Naive B cell (primary cell): ENCODE results near the gene PCDHGB1. TPM values are rescaled to one million over a fixed set of nuclear protein-coding genes. Genes with fewer than 3 reads are reported as not detected.
"Not testable (repeated sequence)": the region's sequence is repeated elsewhere in the genome, so short reads cannot be mapped to it uniquely, and the experiment has no call there.

Source experiments
- ATAC-seq, 2 donors: fragments of 150-1000 bp; cut with Tn5 transposase; 2 replicates each; pipeline ENCODE4 v1.10.0; 2021; ENCODE audit warnings: low read depth in 2 of 2, mild to moderate bottlenecking in 2 of 2, moderate library complexity in 2 of 2
- DNase-seq: peaks from one replicate; pipeline ENCODE4 v3.0.0; 2022
- H3K27ac Mint-ChIP-seq, 6 donors: one replicate each; pipeline ENCODE4 v1.8.0; 2020 to 2022; ENCODE audit warnings: mild to moderate bottlenecking in 6 of 6, mixed read lengths in 6 of 6, moderate library complexity in 5 of 6, inconsistent platforms in 2 of 6
- H3K27me3 Mint-ChIP-seq, 3 donors: one replicate each; pipeline ENCODE4 v1.8.0; 2021 to 2022; ENCODE audit warnings: mixed read lengths in 3 of 3, mild to moderate bottlenecking in 1 of 3
- H3K36me3 Mint-ChIP-seq, 2 donors: one replicate each; pipeline ENCODE4 v1.8.0; 2020 to 2022; ENCODE audit warnings: mixed read lengths in 2 of 2, inconsistent platforms in 1 of 2, mild to moderate bottlenecking in 1 of 2
- H3K4me1 Mint-ChIP-seq, 3 donors: one replicate each; pipeline ENCODE4 v1.8.0; 2020 to 2022; ENCODE audit warnings: mixed read lengths in 3 of 3, inconsistent platforms in 1 of 3, mild to moderate bottlenecking in 1 of 3, moderate library complexity in 1 of 3
- H3K4me3 Mint-ChIP-seq, 8 donors: one replicate each; pipeline ENCODE4 v1.8.0; 2020 to 2022; ENCODE audit warnings: mild to moderate bottlenecking in 8 of 8, mixed read lengths in 8 of 8, moderate library complexity in 8 of 8, inconsistent platforms in 2 of 8
- H3K9me3 Mint-ChIP-seq, 7 donors: one replicate each; pipeline ENCODE4 v1.8.0; 2020 to 2022; ENCODE audit warnings: mixed read lengths in 7 of 7, mild to moderate bottlenecking in 5 of 7, inconsistent platforms in 2 of 7, moderate library complexity in 1 of 7
- polyA plus RNA-seq, 6 donors: library from polyadenylated mRNA; unstranded; fragments of 300-500 nt; fragmentation: Illumina TruSeq; gene quantifications; one replicate each; pipeline ENCODE4 v1.2.3, GENCODE V29; 2021; ENCODE audit warnings: low read depth in 6 of 6

Gene PCDHGB1
- polyA plus RNA-seq, 6 donors from 2014 or later = not detected

DNA sequence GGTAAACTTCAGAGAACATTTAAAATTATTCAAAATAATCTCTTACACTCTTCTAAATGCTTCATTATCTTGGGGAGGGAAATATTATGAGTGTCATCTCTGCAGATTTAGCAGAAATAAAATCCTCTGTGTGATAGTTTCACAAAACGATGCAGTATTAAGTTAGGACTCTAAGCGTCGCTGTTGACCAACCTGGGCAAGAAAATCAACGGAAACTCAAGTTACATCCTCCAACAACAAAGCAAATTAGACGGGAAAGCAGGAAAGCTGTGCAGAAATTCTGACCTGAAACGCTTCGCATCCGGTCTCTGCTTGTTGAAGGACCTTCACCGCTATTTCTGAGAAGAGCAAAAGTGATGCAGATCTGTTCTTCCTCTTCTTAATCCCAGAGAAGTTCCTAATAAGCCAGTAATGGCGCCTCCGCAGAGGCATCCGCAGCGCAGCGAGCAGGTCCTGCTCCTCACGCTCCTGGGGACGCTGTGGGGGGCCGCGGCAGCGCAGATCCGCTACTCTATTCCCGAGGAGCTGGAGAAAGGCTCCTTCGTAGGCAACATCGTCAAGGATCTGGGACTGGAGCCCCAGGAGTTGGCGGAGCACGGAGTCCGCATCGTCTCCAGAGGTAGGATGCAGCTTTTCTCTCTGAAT lies 23.9 kb downstream of the PCDHGB1 start, which contains the start of gene PCDHGA6:
Gene PCDHGA6 (plus strand): TSS at position 219 of the 645 bp plus-strand sequence. CDS start 193 bp downstream, at position 412.
- Mint-ChIP-seq H3K4me1 (peaks cover 4 to 6% (median 6%) of the 10 kb centered on the region in 3 donors), H3K27me3 (peaks cover 44 to 66% (median 44%) of the 10 kb centered on the region in 3 donors), H3K27ac (peak within 1 kb of the TSS in 1 of 6 donors; percentile 30), H3K36me3 (peaks cover 8 to 30% of the 10 kb centered on the region in 2 donors), H3K9me3 (peaks cover 8 to 67% (median 45%) of the 10 kb centered on the region in 7 donors), H3K4me3 (peak within 1 kb of the TSS in 5 of 8 donors; percentile 5 to 57 (median 29))
- no peak for DNase-seq
- no peak for ATAC-seq

DNA sequence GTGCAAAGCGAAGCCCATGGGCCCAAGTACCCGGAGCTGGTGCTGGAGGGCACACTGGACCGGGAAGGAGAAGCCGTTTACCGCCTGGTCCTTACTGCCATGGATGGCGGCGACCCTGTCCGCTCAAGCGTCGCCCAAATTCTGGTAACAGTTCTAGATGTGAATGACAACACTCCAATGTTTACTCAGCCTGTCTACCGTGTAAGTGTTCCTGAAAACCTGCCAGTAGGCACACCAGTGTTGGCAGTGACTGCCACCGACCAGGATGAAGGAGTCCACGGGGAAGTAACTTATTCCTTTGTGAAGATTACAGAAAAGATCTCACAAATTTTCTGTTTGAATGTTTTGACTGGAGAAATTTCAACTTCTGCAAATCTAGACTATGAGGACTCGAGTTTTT lies 24.7 kb downstream of the PCDHGB1 start:
- Mint-ChIP-seq H3K4me3 (no peak overlapping the region), H3K27me3 (peaks cover 39 to 69% (median 41%) of the 10 kb centered on the region in 3 donors), H3K9me3 (peaks cover 8 to 64% (median 45%) of the 10 kb centered on the region in 7 donors)

GRCh38 chr5:141375444-141376155 lies 25.7 kb downstream of the PCDHGB1 start:
- H3K9me3 Mint-ChIP-seq = peaks cover 8 to 67% (median 40%) of the 10 kb centered on the region in 7 donors
- not testable (repeated sequence) for H3K4me3 Mint-ChIP-seq, DNase-seq, H3K4me1 Mint-ChIP-seq, ATAC-seq
- peaks cover 8 to 22% of the 10 kb centered on the region in 2 donors for H3K36me3 Mint-ChIP-seq
- peaks cover 29 to 68% (median 38%) of the 10 kb centered on the region in 3 donors for H3K27me3 Mint-ChIP-seq
- H3K27ac Mint-ChIP-seq = peak overlapping the region in 2 of 6 donors; percentile 24 to 65

More for the DNA sequence above, 24.7 kb downstream of the PCDHGB1 start:
- no peak for DNase-seq
- Mint-ChIP-seq H3K27ac (peak overlapping the region in 1 of 6 donors; percentile 30), H3K36me3 (peaks cover 8 to 30% of the 10 kb centered on the region in 2 donors), H3K4me1 (peaks cover 4 to 6% (median 6%) of the 10 kb centered on the region in 3 donors)
- ATAC-seq = no peak

- peaks cover 0 to 68% (median 35%) of the 10 kb centered on the region in 7 donors for H3K9me3 Mint-ChIP-seq
- ATAC-seq (peak in 1 of 2 donors; percentile 28), DNase-seq (no peak)
- H3K4me1 Mint-ChIP-seq = peaks cover 0 to 6% (median 2%) of the 10 kb centered on the region in 3 donors
- H3K27ac Mint-ChIP-seq = peak within 1 kb of the TSS in 3 of 6 donors; percentile 37 to 86 (median 63)
- H3K4me3 Mint-ChIP-seq = peak within 1 kb of the TSS; percentile 18 to 87 (median 64)
- peaks cover 52 to 67% (median 57%) of the 10 kb centered on the region in 3 donors for H3K27me3 Mint-ChIP-seq
- H3K36me3 Mint-ChIP-seq = peaks cover 6 to 9% of the 10 kb centered on the region in 2 donors
These were observed 32.8 kb downstream of the PCDHGB1 start, which contains the start of gene PCDHGA7 for GRCh38 chr5:141382469-141383294. PCDHGA7 (plus strand) TSS chr5:141382742; CDS start chr5:141382900, 158 bp downstream.

DNA sequence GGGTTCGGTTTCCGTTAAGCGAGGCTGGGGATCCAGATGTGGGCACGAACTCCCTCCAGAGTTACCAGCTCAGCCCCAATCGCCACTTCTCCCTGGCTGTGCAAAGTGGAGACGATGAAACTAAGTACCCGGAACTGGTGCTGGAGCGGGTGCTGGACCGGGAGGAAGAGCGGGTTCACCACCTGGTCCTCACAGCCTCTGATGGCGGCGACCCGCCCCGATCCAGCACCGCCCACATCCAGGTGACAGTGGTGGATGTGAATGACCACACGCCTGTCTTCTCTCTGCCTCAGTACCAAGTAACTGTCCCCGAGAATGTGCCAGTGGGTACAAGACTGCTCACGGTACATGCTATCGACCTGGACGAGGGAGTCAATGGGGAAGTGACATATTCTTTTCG lies 33.4 kb downstream of the PCDHGB1 start:
- ATAC-seq (no peak), DNase-seq (no peak)
- Mint-ChIP-seq H3K4me1 (peaks cover 0 to 6% (median 2%) of the 10 kb centered on the region in 3 donors), H3K9me3 (peaks cover 0 to 66% (median 37%) of the 10 kb centered on the region in 7 donors), H3K27ac (peak overlapping the region in 1 of 6 donors; percentile 63), H3K27me3 (peaks cover 55 to 69% (median 59%) of the 10 kb centered on the region in 3 donors), H3K4me3 (peak overlapping the region in 5 of 8 donors; percentile 18 to 65 (median 42)), H3K36me3 (peaks cover 7 to 11% of the 10 kb centered on the region in 2 donors)

DNA sequence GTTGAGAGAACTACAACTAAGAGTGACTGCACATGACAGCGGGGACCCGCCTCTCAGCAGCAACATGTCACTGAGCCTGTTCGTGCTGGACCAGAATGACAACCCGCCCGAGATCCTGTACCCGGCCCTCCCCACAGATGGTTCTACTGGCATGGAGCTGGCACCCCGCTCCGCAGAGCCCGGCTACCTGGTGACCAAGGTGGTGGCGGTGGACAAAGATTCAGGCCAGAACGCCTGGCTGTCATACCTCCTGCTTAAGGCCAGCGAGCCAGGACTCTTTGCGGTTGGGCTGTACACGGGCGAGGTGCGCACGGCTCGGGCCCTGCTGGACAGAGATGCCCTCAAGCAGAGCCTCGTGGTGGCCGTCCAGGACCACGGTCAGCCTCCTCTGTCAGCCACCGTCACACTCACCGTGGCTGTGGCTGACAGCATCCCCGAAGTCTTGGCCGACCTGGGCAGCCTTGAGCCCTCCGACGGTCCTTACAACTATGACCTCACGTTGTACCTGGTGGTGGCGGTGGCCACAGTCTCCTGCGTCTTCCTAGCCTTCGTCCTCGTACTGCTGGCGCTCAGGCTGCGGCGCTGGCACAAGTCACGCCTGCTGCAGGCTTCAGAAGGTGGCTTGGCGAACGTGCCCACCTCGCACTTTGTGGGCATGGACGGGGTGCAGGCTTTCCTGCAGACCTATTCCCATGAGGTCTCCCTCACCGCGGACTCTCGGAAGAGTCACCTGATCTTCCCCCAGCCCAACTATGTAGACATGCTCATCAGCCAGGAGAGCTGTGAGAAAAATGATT lies 34.8 kb downstream of the PCDHGB1 start:
- Mint-ChIP-seq H3K27me3 (peaks cover 57 to 73% (median 72%) of the 10 kb centered on the region in 3 donors), H3K36me3 (peaks cover 15 to 20% of the 10 kb centered on the region in 2 donors), H3K9me3 (peaks cover under 1 to 79% (median 42%) of the 10 kb centered on the region in 7 donors), H3K27ac (peak overlapping the region in 1 of 6 donors; percentile 44), H3K4me1 (peaks cover 0 to 6% (median 2%) of the 10 kb centered on the region in 3 donors), H3K4me3 (no peak overlapping the region)
- no peak for DNase-seq
- no peak for ATAC-seq

- not testable (repeated sequence) for H3K4me1 Mint-ChIP-seq, DNase-seq, H3K27ac Mint-ChIP-seq, ATAC-seq
- Mint-ChIP-seq H3K36me3 (peaks cover 20 to 27% of the 10 kb centered on the region in 2 donors), H3K4me3 (peak within 1 kb of the TSS in 7 of 8 donors; percentile 29 to 77 (median 51)), H3K9me3 (peaks cover 4 to 82% (median 43%) of the 10 kb centered on the region in 7 donors), H3K27me3 (peaks cover 65 to 79% (median 79%) of the 10 kb centered on the region in 3 donors)
These were observed 37.8 kb downstream of the PCDHGB1 start, which contains the start of gene PCDHGB4 for GRCh38 chr5:141387557-141388311. PCDHGB4 (plus strand) TSS chr5:141387698; CDS start chr5:141387885, 187 bp downstream.

GRCh38 chr5:141388661-141389060 lies 38.8 kb downstream of the PCDHGB1 start:
- DNase-seq (no peak), ATAC-seq (no peak)
- H3K27me3 Mint-ChIP-seq = peaks cover 67 to 79% (median 74%) of the 10 kb centered on the region in 3 donors
- peak overlapping the region in 1 of 6 donors; percentile 53 for H3K27ac Mint-ChIP-seq
- peaks cover 23 to 26% of the 10 kb centered on the region in 2 donors for H3K36me3 Mint-ChIP-seq
- peak overlapping the region in 2 of 8 donors; percentile 16 to 74 for H3K4me3 Mint-ChIP-seq
- H3K9me3 Mint-ChIP-seq = peaks cover 4 to 82% (median 43%) of the 10 kb centered on the region in 7 donors
- H3K4me1 Mint-ChIP-seq = peaks cover 0 to 4% (median 0%) of the 10 kb centered on the region in 3 donors

DNA sequence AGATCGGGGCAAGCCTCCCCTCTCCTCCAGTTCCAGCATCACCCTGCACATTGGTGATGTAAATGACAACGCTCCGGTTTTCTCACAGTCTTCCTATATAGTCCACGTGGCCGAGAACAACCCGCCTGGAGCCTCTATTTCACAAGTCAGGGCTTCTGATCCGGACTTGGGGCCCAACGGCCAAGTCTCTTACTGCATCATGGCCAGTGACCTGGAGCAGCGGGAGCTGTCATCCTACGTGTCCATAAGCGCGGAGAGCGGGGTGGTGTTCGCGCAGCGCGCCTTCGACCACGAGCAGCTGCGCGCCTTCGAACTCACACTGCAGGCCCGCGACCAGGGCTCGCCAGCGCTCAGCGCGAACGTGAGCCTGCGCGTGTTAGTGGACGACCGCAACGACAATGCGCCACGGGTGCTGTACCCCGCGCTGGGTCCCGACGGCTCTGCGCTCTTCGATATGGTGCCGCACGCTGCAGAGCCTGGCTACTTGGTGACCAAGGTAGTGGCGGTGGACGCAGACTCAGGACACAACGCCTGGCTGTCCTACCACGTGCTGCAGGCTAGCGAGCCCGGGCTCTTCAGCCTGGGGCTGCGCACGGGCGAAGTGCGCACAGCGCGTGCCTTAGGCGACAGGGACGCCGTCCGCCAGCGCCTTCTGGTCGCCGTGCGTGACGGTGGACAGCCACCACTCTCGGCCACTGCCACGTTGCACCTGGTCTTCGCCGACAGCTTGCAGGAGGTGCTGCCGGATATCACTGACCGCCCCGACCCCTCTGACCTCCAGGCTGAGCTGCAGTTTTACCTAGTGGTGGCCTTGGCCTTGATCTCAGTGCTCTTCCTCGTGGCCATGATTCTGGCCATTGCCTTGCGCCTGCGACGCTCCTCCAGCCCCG lies 39.5 kb downstream of the PCDHGB1 start:
- Mint-ChIP-seq H3K27me3 (peaks cover 66 to 79% (median 74%) of the 10 kb centered on the region in 3 donors), H3K27ac (peak overlapping the region in 2 of 6 donors; percentile 53 to 75), H3K4me1 (peaks cover 0 to 4% (median 0%) of the 10 kb centered on the region in 3 donors), H3K9me3 (peaks cover 4 to 82% (median 43%) of the 10 kb centered on the region in 7 donors), H3K36me3 (peaks cover 30% of the 10 kb centered on the region in 2 donors), H3K4me3 (peak overlapping the region in 2 of 8 donors; percentile 2 to 42)
- DNase-seq (no peak), ATAC-seq (no peak)

GRCh38 chr5:141392429-141393198 lies 42.7 kb downstream of the PCDHGB1 start, which contains the start of gene PCDHGA8:
PCDHGA8 (plus strand) TSS chr5:141392633; CDS start chr5:141392814, 181 bp downstream.
- Mint-ChIP-seq H3K9me3 (peaks cover 4 to 70% (median 38%) of the 10 kb centered on the region in 7 donors), H3K36me3 (peaks cover 24 to 31% of the 10 kb centered on the region in 2 donors), H3K4me3 (peak within 1 kb of the TSS in 3 of 8 donors; percentile 12 to 41 (median 21))

More at GRCh38 chr5:141392429-141393198, 42.7 kb downstream of the PCDHGB1 start, which contains the start of gene PCDHGA8:
- ATAC-seq (no peak), DNase-seq (no peak)
- H3K27me3 Mint-ChIP-seq = peaks cover 56 to 77% (median 60%) of the 10 kb centered on the region in 3 donors
- peak within 1 kb of the TSS in 4 of 6 donors; percentile 47 to 81 (median 74) for H3K27ac Mint-ChIP-seq
- H3K4me1 Mint-ChIP-seq = peaks cover 0 to 4% (median 0%) of the 10 kb centered on the region in 3 donors
